Limb (tissue), 2 donors: ENCODE results near the gene COL27A1.

Source experiments
- DNase-seq, 2 donors: peaks; one replicate each; pipeline ENCODE4 v3.0.0-alpha.2; 2016; ENCODE audit errors: extremely low spot score in 2 of 2

Gene COL27A1

DNA sequence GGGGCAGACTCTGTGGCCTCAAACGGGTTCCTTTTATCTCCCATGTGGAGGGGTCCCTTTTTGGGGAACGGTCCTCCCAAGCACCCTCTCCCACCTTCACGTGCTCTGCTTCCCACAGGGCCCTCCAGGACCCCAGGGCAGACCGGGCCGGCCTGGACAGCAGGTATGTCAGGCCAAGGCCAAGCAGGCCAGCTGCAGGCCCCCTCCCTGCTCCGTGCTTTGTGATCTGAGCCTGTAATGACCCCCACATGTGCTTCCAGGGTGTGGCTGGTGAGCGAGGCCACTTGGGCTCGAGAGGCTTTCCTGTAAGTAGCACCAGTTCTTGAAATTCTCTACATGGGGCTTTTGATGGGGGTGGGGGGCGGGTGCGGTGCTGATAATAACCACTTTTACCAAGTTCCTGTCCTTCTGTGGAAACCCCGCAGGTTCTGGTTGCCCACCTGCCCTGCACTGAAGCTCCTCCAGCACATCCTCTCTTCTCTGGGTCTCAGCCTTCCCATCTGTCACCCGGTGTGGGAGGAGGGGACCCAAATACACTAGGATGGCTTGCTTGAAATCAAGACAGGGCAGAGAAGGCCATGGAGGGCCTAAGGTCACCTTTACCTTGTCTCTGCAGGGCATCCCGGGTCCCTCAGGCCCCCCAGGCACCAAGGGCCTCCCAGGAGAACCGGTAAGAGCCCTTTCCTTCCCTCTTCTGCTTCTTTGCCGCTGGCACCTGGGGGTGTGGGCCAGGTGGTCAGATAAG is 109.6 kb downstream of the COL27A1 start:
- DNase-seq: no peak

DNA sequence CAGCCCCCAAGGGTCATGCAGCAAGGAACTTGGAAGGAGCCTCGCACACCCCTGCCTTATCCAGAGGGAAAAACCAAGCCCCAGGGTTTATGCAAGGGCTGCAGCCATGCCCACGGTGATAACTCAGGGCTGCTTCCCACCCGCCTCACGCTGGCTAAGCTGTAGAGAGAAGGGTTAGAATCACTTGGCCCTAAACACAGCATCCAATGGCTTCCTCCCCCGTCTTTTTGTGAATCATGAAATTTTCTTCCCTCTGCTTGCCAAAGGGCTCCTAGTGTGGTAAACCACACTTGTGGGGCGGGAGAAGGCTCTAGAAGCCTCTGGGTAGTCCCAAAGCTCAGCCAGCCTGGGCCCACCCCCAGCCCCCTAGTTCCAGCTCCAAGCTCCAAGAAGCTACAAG is 111.6 kb downstream of the COL27A1 start:
- no peak for DNase-seq

DNA sequence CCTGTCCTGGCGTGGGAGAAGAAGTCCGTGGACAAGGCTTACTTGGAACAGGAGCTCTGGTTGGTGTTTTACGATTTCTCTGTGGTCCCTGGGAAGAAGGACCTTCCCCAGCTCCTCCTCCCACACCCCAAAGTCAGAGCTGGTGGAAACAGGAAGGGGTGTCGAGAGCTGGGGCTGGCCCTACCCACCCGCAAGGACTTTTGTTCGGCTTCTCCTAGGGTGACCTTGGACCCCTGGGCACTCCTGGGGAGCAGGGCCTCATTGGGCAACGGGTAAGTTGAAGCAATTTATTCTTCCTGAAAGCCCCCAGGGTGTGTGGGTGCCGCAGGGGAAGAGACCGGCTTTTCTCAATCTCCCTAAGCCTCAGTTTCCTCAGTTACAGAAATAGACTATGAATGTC is 113.7 kb downstream of the COL27A1 start:
- no peak for DNase-seq

DNA sequence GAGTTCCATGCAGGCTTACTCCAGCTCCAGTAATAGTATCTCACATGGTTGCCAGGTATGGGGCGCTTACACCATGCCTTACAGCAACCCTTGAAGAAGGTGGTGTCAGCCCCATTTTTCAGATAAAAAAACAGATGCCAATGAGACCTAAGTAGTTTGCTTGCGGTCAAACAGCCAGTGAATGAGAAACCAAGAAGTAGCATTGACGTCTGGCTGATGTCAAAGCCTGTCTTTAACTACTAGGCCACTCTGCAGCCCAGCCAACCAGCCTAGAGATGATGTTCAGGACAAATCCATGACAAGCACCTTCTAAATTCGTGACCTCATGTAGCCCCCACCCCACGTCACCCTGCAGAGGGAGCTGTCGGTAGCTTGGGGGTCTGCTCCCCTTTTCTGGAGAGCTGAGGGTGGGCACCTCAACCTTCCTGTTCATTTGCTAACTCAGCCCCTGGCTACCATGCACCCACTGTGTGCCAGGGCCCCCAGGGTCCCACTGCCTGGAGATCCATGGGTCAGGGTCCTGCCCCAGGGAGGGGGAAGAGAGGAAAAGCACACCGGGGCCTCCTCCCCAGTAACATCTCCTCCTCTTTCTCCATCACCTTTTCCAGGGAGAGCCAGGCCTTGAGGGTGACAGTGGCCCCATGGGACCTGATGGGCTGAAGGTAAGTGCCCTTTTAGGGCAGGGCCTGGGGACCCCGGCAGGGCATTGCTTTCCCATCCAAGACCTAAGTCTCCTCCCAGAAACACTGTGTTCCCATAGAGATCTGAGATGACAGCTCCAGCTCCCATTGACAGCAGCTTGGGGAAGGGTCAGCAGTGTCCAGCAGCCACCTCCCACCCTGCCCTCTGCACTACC is 115.0 kb downstream of the COL27A1 start:
- DNase-seq: no peak

DNA sequence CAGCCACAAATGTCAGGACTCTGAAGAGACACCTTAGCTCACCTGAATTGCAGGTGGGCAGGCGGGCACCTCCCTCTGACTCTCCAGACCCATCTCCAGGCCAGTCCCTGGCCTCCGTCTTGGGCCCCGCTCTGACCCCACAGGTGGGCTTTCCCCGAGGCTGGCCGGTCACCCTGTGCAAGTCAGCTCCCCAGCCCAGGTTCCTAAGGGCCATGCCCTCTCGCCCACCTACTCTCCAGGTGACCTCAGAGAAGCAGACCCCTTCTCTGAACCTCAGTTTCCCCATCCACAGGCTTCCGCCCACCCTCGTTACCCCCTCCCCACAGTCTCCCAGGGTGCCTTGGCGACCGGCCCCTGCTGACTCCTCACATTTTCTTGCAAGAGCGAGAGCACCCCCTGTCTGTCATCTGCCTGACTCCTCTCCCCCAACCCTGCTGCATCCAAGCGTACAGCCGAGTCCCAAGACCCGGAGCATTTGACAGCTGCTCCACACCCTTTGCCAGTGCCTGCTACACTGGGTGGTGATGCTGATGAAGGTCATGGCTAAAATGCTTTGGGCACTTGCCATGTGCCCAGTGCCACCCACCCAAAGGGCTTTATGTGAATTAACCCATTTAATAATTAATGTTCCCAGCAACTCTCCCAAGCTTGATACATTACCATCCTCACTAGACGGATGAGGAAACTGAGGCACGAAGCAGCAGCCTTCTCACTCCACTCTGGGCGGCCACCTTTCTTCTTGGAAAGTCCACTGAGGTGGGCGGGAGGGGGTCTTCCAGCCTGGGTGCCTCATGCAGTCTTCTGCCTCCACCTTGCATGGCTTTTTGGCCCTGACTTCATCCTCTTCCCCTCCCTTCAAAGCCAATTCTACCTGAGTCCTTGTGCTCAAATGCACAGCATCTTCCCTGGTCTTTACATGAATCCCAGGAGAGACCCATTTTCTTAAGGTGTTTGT is 116.5 kb downstream of the COL27A1 start:
- peak in 1 of 2 donors; percentile 69 for DNase-seq

DNA sequence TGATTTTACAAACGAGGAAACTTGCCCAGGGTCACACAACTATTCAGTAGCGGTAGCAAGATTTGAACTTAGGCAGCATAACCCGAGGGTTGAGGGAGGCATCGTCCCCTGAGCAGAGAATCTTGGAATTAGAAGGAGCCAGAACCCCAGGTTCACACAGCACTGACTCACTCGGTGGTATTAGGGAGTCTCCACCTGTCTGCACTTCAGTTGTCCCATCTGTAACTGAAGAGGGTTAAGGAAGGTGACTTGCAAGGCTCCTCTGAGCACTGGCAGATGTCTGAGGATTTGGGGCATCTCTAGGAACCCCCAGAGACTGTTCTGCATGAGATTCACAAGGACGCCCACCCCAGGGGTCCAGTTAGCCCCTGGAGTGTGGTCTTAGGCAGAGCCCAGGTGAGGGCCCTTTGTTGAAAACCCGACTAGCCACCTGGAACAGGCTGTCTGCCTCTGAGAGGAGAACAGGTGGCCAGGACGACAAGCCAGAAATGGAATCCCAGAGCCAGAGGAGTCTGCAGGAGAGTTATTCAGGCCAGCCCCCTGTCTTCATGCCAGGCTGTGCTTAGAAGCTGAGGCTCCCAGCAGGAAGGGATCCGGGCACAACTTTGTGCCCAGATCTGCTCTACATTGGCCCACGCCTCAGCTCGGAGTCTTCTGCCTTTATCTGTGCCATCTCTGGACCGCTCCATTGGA is 117.5 kb downstream of the COL27A1 start:
- peak in 1 of 2 donors; percentile 19 for DNase-seq

DNA sequence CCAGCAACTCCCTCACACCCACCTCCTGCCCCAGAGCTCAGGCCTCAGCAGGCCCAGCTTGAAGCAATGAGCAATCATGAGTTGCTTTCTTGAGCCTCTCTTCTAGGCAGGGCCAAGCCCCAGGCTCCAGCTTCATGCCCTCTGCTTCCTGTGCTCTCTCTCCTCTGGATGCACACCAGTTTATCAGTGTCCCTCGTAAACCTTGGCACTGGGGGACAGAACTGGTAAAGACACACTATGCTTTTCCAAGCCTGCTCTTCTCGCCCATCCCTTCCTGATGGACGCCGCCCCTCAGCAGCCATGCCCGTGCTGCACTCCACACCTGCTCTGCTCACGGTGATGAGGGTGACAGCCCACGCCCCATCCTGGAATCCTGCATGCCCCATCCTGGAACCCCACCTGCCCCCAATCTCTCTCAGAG is 118.1 kb downstream of the COL27A1 start:
- DNase-seq: peak in 1 of 2 donors; percentile 19

DNA sequence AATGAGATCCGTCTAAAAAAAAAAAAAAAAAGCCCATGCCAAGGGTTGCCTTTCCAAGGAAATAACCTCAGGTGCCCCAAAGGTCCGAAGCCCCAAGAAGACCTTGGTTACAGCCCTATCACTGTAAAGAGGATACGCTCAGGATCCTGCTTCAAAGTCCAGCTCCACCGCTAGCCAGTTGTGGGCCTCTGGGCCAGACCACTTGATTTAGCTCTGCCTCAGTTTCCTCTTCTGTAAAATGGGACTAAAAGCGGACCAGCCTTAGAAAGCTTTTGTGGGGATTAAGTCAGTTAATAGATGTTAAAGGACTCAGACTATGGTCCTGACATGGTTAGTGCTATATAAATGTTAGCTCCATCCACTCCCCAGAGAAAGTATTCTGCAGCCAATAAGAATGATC is 118.9 kb downstream of the COL27A1 start:
- peak in 1 of 2 donors; percentile 11 for DNase-seq

DNA sequence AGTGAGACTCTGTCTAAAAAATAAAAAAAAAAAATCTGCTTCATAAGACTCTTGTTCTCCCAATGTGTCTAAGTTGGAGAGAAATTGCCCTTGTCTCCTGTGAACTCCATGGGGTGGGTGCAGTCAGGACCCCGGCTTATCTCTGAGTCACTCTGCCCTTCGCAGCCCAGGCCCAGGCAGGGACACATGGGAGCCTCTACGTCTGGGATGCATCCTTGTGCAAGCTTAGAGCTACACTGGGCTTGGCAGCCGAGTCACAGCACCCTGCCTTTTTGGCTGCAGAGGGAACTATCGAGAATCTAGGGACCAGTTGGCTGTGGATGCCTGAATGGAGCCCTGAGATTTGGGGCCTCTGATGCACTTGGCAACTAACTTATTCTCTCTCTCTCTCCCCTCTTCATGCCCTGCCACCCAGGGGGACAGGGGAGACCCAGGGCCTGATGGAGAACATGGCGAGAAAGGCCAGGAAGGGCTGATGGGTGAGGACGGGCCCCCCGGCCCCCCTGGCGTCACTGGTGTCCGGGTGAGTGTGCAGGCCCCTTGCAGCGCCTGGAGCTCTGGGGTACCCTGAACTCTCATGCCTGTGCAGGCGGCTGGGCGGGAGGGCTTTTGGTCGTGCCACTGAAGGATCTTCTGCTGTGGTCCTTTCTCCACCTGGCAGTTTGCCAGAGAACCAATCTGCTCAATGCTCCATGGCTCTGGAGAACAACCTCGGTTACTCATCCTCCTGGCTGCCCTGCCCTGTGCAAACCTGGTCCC is 120.1 kb downstream of the COL27A1 start:
- peak in 1 of 2 donors; percentile 35 for DNase-seq

DNA sequence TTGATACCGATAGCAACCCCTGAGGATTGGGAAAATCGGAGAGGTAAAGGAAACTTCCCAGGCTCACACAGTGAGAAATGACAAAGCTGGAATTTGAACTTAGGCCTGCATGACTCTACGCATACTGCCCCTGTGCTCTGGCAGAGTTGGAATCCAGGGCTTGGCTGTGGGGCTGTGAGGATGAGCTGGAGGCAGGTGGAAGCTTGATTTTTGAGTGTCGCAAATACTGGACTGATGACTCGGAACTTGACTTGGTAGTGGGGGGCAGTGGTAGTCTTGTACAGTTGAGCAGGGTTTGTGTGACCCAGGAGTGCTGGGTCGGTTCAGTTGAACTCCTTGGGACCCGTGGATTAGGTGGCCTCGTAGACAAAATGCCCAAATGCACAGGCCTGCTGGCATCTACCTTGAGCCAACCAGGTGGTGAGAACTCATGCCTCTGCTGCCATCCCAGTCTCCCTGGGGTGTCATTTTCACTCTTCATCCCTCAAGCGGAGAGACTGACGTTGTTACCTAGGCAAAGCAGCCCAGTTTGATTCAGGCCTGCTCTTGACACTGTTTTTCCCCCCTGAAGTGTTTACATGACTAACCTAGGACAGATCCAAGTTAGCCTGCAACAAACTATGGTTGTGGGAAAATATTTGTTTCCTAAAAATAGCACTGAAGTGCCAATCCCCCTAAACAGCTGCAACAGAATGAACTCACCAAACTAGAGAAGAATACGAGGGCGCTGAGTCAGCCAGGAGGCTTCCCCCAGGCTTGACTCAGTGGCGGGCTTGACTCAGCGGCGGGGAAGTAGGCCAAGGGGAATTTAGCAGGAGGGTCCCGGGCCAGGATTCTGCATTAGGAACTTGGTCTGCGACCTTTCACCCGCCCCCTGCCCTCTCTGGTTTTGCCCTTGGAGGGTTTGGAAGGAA is 121.8 kb downstream of the COL27A1 start:
- DNase-seq: peak in 1 of 2 donors; percentile 27

DNA sequence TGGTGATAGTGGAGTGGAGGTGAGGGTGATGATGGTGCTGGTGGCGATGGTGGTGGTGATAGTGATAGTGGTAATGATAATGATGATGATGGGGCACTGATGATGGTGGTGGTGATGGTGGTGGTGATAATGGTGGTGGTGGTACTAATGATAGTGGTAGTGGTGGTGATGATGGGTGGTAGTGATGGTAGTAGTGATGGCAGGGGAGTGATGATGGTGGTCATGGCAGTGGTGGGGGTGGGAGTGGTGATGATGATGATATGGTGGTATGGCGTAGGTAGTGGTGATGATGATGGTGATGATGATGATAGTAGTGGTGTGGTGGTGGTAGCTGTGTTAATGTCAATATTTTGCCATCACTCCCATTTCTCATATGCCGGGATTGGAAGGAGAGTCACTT is 123.0 kb downstream of the COL27A1 start:
- no peak for DNase-seq

DNA sequence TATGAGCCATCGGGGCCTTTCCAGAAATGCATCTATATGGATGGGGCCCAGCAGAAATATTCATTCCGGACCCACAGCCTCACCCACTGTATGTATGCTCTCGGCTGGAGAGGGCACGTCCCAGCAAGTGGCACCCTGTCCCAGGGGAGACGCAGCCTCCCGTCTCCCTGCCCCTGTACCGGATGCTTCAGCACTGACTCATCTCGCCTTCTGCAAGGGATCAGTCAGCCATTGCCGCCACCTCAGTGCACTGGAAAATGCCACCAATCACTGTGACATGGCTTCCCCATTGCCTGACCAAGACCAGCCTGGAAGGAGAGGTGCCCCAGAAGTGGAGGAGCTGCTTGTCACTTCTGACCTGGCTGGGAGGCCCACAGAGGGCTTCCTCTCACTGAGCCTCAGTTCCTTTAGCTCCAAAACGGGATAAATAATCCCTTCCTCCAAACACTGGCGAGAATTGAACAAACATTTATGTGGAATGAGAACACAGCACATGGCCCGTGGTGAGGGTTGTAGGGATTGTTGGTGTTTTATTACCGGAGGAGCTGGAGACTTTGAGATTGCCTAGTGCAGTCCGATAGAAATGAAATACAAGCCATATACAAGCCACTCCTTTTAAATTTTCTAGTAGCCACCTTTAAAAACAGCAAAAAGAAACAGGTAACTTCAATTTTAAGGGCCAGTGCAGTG is 123.7 kb downstream of the COL27A1 start:
- peak in 1 of 2 donors; percentile 32 for DNase-seq

DNA sequence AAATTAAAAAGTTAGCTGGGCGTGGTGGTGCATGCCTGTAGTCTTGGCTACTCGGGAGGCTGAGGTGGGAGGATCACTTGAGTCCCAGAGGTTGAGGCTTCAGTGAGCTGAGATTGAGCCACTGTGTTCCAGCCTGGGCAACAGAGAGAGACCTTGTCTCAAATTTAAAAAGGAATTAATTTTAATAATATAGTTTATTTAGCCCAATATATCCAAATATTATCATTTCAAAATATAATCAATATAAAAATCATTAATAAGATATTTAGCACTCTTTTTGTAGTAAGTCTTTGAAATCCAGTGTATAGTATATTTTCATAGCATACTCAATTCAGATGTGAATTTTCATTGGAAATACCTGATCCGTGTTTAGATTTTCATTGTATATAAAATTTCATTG is 124.4 kb downstream of the COL27A1 start:
- no peak for DNase-seq

DNA sequence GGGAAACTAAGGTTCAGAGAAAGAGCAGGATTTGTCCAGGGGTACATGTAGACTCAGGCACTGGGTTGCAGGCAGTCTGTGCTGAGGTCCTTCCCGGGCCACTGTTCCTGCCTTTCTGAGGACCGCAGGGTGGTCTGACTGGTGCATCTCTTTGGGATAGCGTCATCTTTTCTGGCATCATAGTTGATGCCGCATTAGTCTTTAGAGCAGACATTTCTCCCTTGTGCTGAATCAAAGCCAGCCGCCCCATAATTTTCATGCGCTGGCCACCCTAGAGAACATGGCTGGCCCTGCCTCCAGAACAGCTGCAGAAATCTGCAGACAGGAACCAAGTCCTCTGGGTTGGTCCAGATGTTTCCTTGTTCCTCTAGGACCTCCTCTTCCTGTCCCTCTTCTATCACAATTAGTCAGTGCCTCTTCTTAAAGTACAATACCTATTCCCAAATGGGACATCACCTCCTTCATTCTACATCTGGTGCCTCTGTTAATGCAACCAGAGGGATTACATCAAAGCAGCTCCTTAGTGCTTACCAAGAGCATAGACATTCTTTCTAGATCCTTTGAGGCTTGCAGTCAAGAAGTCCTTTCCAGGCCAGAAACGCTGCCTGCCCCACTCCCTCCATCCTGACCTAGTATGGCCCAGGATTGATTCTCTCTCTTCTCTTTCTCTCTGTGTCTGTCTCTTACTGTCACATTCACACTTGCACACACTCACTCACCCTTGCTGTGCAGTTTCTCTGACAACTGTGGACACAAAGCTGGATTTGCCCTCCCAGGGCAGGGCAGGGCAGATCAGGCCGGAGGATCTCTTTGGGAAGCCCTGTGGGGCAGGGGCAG is 125.5 kb downstream of the COL27A1 start:
- DNase-seq: peak; percentile 38 to 60

DNA sequence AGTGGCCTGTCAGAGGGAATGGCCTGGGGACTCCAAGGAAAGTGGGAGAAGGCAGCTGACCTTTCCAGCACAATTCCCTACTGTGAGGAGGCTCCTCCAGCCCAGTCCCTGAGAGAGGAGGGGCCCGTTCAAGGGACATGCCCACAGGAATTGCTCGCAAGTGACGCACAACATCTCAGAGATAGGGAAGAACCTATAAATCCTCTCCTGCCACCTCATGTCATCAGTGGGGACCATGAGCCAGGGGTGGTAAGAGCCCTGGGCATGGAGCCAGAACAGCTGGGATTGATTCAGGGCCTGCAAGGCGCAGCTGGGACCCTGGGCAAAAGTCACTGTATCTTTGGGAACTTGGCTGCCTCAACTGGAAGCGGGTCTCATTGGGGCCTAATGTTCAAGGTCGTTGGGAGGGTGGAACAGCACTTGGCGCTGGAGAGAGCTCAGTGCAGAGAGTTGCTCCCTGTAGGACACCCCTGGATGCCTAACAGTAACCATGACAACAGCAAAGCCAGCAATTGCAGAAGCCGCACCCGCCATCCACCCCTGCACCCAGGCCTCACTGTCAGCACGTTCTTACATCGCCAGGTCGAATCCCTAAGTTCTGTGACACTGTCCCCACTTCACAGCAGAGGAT is 126.3 kb downstream of the COL27A1 start:
- DNase-seq: peak; percentile 79 to 81

DNA sequence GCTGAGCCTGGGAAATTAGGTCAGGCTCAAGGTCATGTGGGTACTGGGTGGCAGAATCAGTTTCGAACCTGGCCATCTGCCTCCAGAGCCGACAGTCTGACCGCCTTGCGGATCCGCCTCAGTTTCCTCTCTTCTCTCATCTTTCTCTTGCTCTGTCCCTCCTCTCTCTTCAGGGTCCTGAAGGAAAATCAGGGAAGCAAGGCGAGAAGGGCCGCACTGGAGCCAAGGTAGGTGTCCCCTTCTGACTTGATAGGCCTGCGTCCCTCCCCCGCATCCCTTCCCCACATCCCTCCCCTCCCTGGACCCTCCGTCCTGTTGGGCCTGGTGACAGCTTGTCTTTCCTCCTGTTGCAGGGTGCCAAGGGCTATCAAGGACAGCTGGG is 126.8 kb downstream of the COL27A1 start:
- peak in 1 of 2 donors; percentile 32 for DNase-seq

DNA sequence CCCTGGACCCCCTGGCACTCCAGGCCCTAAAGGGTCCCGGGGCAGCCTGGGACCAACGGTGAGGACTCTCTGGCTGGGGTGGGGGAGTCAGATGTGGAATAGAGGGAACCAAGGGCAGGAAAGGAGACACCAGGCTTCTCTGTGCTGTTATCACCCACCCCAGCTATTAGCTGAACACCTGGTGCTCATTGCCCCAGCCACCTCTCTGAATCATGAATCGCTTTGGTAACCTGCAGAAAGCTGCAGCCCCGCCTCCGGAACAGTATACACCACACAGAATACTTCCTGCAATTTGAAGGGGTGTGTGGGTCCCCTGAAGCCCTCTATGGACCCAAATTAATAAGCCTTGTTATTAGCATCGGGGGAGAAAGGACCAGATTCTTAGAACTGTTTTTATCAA is 127.2 kb downstream of the COL27A1 start:
- DNase-seq: peak in 1 of 2 donors; percentile 27
